ENCODE data around the gene MRPS11.

GRCh38 chr15:88476635-88477060 lies 9.1 kb downstream of the MRPS11 start:
- peak; percentile 80 for TF ChIP-seq RAD21 (IDR thresholded peaks at IDR 0.05; ENCODE audit: low read length)
- TF ChIP-seq CTCF (conservative IDR thresholded peaks at IDR 0.05; ENCODE audit: low read depth, low read length): peak; percentile 65
- 0 out of 2 replicates have a peak, but pooled peaks have one; percentile 34 for TF ChIP-seq POLR2A (IDR thresholded peaks at IDR 0.05; ENCODE audit: low read depth, low read length)
- TF ChIP-seq BHLHE40 (IDR thresholded peaks at IDR 0.05; ENCODE audit: low read depth, low read length): peak; percentile 97
- peak; percentile 73 for TF ChIP-seq USF2 (IDR thresholded peaks at IDR 0.05; ENCODE audit: low read depth, low read length)
- TF ChIP-seq SMC3 (IDR thresholded peaks at IDR 0.05; ENCODE audit: low read depth, low read length): peak; percentile 66
- no peak for TF ChIP-seq RCOR1 (IDR thresholded peaks at IDR 0.05; ENCODE audit: insufficient replicate concordance, low read length)
- TF ChIP-seq ELK1 (IDR thresholded peaks at IDR 0.05; ENCODE audit: borderline replicate concordance, low read depth, low read length): no peak
- no peak for TF ChIP-seq FOS (IDR thresholded peaks at IDR 0.05; ENCODE audit: low read depth, low read length)

Measured in IMR-90 (cell line).